GM21619 (cell line): ENCODE measurements around the gene PMP22.
"Not testable (repeated sequence)": the region's sequence is repeated elsewhere in the genome, so short reads cannot be mapped to it uniquely, and the experiment has no call there.

ENCODE experiments used
- ATAC-seq: cut with Tn5 transposase; IDR thresholded peaks from one replicate; pipeline ENCODE4 v1.9.1; 2021; ENCODE audit not compliant: unreplicated experiment

The PMP22 gene

DNA sequence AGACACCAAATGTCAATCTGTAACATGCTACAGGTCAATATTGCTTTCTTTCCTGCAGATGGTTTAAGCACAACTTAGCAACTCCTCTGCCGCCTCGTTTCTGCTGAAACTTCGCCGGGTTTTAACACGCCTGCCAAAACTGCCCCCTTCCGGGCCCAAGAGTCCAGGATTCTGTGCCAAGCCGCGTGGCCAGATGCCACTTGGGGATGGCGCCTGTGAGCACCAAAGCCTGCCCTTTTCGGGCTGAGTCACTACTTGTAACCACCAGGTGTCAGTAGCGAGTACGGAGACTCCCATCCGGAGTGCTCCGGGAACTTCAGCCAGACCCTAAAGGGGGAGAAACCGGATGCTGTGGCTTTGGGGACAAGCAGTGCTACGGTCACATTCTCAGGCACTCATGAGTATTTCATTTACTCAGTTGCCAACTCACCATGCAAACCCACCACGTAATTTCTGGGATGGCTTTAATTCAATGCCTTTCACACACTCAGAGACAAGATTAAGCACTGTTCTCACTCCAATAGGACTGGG, 7.8 kb downstream of the PMP22 start:
- peak; percentile 91 for ATAC-seq

DNA sequence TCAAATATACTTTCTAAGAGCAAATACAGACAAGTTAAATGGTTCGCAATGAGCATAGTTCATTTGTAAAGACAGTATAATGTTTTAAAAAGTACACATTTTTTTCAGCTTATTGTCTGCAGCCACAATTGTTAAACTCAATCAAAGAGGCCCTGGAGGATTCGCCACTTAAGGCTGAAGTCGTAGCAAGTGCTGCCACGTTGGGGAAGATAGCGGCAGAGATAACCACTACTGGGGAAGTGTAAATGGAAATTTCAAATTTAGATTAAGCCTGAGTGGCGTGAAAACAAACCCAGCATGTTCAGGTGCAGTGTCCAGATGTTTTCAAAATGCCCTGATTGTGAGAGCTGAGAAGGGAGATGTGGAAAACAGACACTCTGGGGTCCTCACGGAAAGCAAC, 8.4 kb downstream of the PMP22 start:
- ATAC-seq, result no peak

DNA sequence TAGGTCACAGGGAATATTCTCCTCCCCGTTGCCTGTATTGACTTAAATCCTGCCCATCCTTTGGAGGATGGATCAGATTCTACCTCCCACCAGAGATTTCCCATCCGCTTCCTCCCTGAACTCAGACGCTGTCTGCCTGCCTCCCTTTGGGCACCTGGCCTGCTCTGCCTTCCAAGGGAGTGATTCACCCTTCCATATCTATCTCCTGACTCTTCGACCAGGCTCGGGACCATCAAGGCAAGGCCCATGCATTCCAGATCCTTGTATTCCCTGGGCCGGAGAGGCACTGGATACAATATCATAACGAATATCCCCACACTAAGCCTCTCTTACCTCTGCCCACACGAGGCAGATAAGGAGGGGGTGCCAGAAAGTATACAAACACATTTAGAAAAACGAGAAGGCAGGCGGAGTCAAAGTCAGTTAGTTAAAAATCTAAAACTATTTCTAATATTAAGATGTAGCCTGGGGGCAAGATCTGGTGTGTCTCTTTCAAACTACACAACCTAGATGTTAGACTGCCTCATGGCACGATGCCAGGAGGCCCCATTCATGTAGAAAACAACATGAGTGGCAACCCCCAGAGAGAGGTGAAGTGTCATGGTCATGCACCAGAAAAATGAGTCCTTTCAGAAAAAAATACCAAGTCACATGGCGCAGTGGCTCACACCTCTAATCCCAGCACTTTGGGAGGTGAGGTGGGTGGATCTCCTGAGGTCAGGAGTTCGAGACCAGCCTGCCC, 9.2 kb downstream of the PMP22 start:
- no peak for ATAC-seq

DNA sequence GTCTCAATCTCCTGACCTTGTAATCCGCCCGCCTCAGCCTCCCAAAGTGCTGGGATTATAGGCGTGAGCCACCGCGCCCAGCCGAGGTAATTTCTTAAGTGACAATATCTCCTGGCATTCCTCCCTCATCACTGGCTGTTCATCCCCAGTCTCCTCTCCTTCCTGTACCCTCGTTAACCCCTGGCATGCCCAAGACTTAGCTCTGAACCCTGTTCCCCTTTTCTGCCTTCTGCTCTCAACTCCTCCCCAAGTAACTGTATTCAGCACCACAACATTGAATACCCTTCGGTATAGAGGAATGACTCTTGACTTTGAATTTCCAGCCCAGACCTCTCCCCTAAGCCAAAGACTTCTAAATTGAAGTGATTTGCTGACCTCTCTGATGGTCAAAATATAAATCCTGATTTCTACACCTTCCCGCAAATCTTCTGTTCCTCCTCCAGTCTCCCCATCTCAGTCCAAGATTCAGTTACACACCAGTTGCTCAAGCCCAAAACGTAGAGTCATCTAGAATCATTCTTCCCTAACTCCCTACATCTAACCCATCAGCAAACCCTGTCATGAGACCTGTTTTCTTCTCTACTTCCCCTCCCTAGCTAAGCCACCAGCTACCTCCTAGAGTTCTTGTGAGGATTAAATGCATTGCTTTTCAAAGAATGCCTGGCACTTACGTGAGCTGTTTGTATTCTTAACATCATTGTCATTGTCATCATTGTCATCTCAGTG, 14.8 kb downstream of the PMP22 start:
- ATAC-seq, result no peak

DNA sequence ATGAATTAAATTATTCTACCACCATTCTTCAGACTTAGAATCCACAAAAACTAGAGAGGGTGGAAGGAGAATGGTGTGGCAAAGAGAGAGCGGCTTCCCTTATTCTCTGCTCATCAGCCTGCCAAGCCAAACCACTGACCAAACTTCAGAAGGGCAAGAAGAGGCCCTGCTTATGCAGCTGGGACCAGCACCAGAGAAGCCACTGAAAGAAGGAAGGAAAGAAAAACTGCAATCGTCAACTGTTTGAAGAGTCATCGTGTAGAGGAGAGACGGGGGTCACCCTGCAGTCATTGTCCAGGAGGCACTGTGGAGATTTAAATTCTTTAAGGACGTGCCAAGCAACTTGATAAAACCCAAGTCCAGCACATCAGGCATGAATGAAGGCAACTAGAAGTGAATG, 15.6 kb downstream of the PMP22 start:
- ATAC-seq, result no peak

DNA sequence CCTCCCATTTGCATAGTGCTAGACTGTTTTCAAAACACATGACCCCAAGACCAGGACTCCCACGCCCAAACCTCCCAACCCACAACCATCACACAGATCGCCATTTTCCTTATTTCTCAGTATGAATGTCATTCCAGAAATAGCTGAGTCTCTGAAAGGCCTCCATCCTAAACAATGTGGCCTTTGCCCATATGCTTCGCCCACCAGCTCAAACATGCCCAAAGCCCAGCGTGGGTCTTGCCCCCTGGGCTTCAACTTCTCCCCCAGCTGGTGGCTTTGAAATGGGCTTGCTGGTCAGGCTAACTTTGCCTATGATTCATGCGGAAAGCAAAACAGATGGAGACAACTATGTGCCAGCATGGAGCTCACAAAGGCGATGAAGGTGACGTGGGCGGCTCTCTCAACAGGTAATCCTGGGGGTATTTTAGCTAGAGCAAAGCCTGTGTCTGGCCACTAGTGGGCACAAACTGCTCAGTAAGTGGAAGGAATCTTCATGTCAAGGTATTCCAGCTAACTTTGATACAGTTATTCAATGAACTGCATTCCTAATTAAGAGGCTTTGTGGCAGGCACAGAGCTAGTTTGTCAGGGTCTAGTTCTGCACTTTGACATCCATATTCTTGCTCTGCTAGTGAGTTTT, 17.1 kb downstream of the PMP22 start:
- ATAC-seq, result no peak

DNA sequence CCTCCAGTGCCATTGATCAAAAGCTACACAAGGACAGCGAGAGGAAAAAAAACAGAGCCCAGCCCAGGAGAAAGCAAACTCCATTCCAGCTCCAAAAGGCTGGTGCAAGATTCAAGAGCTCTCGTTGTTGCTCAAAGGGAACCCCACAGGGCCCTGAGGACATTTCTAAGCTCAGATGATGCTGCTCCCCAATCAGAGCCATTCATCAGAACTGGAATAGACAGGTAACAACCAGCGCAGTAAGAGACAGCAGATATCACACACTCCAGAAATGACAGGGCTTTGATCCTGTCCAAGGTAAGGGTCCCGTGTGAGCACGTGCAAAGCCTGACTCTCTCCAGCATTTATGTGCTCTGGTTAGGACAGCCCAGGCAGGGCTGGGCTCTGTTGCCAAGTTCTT, 20.1 kb downstream of the PMP22 start:
- no peak for ATAC-seq

DNA sequence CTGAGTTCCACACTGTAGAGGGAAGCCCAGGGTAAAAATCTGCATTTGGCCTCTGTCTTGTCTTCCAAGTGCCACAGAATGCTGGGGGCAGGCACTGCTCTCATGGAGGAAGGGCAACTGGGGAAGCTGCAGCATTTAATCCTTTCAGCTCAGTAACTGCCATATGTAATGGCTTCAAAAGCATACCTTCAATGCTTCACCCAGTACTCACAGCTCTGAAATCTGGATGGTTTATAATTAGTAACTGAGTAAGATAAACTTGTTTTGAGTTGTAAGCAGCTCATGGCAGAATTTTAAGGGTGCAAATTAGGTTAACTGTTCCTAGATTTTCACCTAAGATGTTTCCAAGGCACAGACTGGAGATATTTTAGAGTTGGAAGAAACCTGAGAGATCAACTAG, 24.5 kb downstream of the PMP22 start:
- no peak for ATAC-seq

DNA sequence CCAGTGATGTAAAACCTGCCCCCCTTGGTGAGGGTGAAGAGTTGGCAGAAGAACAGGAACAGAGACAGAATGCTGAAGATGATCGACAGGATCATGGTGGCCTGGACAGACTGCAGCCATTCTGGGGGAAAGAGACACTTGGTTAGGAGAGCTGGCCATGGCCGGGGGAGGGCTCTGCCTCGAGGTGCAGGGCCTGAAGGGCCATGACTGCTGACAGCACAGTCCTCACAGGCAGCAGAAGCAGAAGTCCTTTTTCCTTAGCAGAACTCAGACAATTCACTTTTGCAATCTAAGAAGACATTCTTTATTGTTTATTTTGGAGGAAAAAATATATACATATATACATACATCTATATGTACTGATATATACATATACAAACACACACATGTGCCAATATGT, 25.6 kb downstream of the PMP22 start:
- ATAC-seq, result no peak

DNA sequence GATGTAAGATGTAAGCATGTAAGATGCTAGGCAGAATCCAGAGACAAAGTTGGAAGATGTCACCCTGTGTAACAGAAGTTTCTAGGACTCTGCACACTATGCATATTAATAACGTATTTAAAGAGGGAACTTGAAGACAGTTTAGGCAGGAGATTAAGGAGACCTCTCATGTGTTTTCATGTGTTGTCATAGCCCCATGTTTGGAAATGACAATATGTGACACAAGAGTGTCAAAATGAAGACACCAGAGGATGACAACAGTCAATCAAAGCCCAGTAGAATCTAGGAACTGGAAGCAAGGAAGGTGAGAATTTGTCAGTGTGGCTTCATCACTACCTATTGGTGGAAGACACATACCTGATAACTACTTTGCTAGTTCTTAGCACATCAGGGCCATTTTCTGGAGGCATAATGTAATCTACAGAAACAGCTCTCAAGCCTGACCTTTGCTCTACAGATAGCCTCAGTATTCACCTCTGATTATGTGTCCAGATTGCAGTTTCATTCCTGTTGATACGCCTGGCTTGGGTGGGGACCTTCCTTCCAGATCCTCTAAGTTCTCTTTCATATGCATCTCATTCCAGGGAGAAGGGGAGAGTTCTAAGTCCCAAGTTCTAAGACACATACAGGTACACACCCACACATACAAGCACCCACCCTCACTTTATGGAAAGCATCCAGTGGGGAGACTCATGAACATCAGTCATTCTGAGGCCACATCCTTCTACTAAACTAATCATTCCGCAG, 26.3 kb downstream of the PMP22 start:
- no peak for ATAC-seq

DNA sequence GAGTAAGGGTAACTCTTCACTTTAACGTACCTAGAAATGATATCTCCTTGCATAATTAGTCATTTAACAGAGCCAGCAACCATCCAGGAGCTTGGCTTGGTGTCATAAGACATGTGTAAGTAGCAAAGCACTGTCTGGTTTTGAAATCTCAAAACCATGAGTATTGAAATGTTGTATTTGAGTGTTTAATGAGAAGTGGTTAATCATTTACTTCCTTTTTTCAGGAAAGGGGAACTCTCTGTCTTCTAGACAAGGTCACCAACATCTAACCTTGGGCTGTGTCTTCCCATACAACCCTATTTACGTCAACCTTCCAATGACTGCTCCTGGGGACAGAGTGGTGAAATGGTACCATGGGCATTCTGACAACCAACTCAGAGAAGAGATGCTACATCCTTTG, 27.1 kb downstream of the PMP22 start:
- no peak for ATAC-seq

DNA sequence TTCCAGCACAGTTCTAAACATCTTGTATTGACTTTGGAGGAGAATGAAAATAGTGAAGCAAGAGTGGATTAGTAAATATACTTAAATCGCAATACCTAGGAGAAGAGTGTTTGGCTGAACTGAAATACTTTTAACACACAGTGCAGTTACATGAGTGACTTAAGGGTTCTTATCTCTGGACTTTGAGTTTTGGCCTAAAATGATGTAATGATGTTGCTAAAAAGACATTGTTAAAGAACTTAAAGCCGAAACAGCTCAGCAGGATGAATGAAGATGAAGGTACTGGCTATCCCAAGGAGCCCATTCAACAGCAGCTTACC, 28.1 kb downstream of the PMP22 start:
- ATAC-seq, result no peak

DNA sequence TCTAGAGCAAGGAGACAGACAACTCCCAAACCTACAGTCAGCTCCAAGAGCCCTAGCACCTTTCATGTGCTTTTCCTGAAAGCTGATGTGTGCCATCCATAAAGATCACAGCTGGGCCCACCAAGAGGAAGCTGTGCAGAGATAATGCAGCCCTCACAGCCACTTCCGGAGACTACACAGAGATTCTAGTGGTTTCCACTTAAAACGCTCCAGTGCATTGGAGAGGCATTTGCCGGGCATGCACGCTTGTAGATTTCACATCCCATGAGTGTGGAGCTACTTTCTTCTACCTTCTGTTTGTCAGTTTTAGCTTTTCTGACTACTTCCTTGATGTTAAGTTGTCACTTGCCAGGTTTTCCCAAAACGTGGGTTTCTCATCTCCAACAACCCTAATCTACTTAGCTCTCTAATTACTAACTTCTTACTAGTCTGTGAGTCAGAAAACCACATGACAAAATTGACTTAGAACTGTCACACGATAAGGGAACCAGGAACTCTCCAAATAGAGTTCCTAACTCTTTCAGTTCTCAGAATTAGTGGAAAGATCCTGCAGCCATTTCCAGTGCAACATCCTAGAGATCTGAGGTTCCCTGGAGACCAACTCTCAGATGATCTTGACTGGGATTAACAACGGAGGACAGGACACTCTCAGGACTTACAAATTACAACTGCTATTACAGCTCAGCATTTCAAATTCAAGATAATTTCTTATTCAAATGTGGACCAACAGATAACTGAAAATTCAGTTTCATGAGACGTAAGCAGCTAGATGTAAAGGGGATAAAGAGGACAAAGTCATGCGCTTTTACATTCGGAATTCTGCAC, 28.6 kb downstream of the PMP22 start:
- no peak for ATAC-seq

DNA sequence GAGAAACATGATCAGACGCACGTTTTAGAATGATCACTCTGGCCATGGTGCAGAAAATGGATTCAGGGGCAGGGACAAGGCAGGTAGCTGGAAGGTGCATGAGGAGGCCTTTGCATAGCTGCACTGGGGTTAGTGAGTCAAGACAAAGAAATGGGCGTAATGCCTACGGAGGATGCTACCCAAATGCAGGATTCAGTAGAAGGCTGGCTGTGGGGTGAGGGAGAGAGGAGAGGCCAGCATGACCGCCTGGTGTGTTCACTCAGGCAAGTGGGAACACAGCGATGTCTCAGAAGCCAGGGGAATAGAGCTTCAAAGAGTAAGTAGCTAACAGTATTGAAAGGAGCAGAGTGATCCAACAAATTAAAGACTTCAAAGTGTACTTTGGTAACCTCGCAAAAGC, 31.2 kb downstream of the PMP22 start:
- no peak for ATAC-seq

DNA sequence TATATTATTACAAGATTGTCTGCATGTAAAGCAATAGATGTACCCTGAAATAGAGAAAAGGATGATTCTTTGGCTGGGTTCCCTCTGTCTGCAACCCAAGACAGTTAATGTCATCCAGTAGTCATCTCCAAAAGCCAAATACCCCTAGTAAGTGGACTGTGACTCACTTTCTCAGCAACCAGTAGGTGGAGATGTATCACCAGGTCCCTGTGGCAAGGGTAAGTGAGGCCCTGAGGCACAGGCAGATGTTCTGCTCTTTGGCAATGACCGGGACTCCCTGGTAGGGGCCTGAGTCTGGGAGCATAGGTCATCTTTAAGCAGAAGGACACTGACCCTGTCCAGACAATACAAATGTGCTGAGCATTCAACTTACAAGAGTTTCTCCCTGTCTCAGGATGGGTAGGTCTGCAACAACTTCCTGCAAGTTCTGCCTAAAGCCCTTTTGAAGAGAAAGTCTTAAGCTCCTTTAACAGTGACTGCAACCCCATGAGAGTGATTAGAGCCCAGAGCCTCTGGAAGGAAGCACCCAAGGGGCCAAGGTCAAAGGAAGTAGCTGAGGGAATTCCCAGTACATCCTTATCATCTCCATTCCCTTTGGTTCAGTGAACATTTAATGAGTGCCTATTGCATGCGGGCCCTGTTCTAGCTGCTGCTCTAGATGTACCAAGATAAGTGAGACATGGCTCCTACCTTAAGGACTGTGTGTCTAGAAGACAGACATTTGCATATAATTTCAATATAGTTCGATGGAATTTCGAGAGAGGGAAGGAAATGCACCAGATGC, 31.9 kb downstream of the PMP22 start:
- ATAC-seq, result no peak

DNA sequence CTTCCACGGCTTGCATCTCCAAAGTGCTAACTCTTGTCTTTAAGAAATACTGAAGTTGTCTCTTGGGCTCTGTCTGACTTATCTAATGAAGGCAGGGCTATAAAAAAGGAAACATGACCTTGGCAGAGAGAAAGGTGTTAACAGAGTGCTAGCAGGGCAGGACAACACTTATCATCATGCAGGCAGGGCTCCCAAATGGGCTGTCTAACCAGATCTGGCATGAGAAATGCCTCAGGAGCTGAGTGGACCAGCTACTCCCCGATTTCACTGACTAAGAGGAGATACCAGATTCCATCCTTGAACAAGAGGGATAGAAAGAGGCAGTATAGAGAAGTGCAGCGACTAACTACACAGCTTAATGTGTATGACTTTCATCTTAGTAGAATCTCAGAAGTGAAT, 32.6 kb downstream of the PMP22 start:
- ATAC-seq, result no peak

DNA sequence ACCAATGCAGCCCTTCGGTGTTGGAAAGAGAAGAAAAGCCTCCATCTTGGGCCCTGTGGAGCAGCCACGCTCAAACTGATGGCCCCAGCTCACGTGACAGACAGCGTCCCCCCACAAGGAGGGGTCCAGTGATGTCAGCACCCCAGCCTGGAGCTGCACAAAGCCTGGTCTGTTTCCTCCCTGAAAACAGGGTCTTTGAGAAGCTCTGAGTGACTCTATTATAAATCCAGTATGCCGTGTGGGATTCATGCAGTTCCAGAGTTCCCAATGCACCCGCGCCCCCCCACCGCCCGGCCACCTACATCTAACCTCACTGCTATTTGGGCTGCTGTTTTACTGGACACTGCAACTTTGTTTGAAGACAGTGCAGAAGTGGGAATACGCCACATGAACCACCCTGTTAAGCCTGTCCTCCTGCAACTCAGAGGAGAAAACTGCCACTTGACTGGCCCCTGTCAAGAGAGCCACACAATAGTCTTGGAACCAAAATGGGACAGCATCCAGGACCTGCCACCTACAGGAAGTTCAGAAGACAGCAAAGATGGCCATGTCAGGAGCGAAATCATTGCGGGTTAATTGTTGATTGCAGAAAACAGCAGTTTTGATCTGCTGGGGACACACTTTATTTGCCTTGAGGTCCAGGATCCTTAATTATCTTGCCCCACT, 33.1 kb downstream of the PMP22 start:
- no peak for ATAC-seq

DNA sequence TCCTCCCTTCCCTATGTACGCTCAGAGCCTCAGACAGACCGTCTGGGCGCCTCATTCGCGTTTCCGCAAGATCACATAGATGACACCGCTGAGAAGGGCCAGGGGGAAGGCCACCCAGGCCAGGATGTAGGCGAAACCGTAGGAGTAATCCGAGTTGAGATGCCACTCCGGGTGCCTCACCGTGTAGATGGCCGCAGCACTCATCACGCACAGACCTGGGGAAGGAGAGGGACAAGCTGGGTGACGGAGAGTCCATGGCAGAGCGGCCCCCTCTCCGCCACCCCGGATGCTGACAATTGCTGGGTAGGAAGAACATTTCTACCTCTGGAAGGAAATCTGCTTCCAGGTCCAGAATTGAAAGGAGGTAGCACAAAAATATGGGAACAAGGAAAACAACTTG, 34.3 kb downstream of the PMP22 start:
- ATAC-seq, result no peak

DNA sequence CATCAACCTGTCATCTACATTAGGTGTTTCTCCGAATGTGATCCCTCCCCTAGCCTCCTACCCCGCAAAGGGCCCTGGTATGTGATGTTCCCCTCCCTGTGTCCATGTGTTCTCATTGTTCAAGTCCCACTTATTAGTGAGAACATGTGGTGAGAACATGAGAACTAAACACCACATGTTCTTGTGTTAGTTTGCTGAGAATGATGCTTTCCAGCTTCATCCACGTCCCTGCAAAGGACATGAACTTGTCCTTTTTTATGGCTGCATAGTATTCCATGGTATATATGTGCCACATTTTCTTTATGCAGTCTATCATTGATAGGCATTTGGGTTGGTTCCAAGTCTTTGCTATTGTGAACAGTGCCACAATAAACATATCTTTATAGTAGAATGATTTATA, 43.3 kb downstream of the PMP22 start:
- ATAC-seq, result not testable (repeated sequence)
